GM15510 (cell line): ENCODE results near the gene PARD3B.

Source experiments
- POLR2A ChIP-seq: IDR thresholded peaks from 3 replicates; pipeline ENCODE4 v1.6.1; 2011; ENCODE audit warnings: borderline replicate concordance; ENCODE audit not compliant: insufficient read length; ENCODE audit errors: extremely low read depth

The PARD3B gene

GRCh38 chr2:205187731-205188130 lies 642.5 kb downstream of the PARD3B start:
- TF ChIP-seq POLR2A = no peak

GRCh38 chr2:205188239-205189138 lies 643.2 kb downstream of the PARD3B start:
- no peak for TF ChIP-seq POLR2A

GRCh38 chr2:205189301-205189700 lies 644.0 kb downstream of the PARD3B start:
- TF ChIP-seq POLR2A = no peak

- TF ChIP-seq POLR2A = no peak
These were observed 645.3 kb downstream of the PARD3B start for GRCh38 chr2:205190528-205190927.

- no peak for TF ChIP-seq POLR2A
These were observed 648.0 kb downstream of the PARD3B start for GRCh38 chr2:205193125-205193835.

GRCh38 chr2:205193836-205194228 lies 648.6 kb downstream of the PARD3B start:
- TF ChIP-seq POLR2A = no peak

- no peak for TF ChIP-seq POLR2A
These were observed 652.3 kb downstream of the PARD3B start for GRCh38 chr2:205197468-205198139.

- TF ChIP-seq POLR2A = no peak
These were observed 652.9 kb downstream of the PARD3B start for GRCh38 chr2:205198140-205198525.

- TF ChIP-seq POLR2A = no peak
These were observed 654.0 kb downstream of the PARD3B start for GRCh38 chr2:205199165-205199850.

- TF ChIP-seq POLR2A = no peak
These were observed 665.2 kb downstream of the PARD3B start for GRCh38 chr2:205210494-205210893.

GRCh38 chr2:205212357-205212756 lies 667.1 kb downstream of the PARD3B start:
- TF ChIP-seq POLR2A = no peak

- no peak for TF ChIP-seq POLR2A
These were observed 670.8 kb downstream of the PARD3B start for GRCh38 chr2:205216092-205216491.

- TF ChIP-seq POLR2A = no peak
These were observed 671.3 kb downstream of the PARD3B start for GRCh38 chr2:205216580-205216979.

- no peak for TF ChIP-seq POLR2A
These were observed 671.7 kb downstream of the PARD3B start for GRCh38 chr2:205217004-205217403.

GRCh38 chr2:205218056-205218455 lies 672.8 kb downstream of the PARD3B start:
- no peak for TF ChIP-seq POLR2A
